ENCODE data around the gene UBAC2. TPM values are rescaled to one million over a fixed set of nuclear protein-coding genes. Genes with fewer than 3 reads are reported as not detected.
A peak's percentile ranks its signal among the peaks of the same experiment; 100 is the strongest.

The UBAC2 gene
- total and polyA plus RNA-seq, 5 donors from 2014 or later = 62.8 to 122 (median 101) TPM

GRCh38 chr13:99415014-99415650, 214.5 kb downstream of the UBAC2 start:
- no peak for DNase-seq
- no peaks in the 10 kb centered on the region for H3K27me3 Mint-ChIP-seq
- peaks cover 0 to 3% (median 0%) of the 10 kb centered on the region in 7 donors for H3K9me3 Mint-ChIP-seq
- no peak for ATAC-seq (ENCODE audit: low read depth in 2 of 2)
- Histone ChIP-seq H3K27ac (ENCODE audit: insufficient read depth, low read length, poor library complexity, severe bottlenecking) (no peak overlapping the region), H3K4me3 (ENCODE audit: low read depth, low read length) (no peak overlapping the region), H3K36me3 (ENCODE audit: control insufficient read depth, insufficient read depth, low read length) (no peaks in the 10 kb centered on the region), H3K9me3 (ENCODE audit: control insufficient read depth in 2 of 2, low read length in 2 of 2) (no peaks in the 10 kb centered on the region), H3K4me1 (ENCODE audit: control insufficient read depth, insufficient read depth, low read length, poor library complexity, severe bottlenecking) (peaks cover 16% of the 10 kb centered on the region), H3K27me3 (ENCODE audit: control insufficient read depth, insufficient read depth, low read length) (no peaks in the 10 kb centered on the region)
- H3K27ac Mint-ChIP-seq = peak overlapping the region in 1 of 3 donors; percentile 54
- no peaks in the 10 kb centered on the region for H3K36me3 Mint-ChIP-seq
- no peak overlapping the region for H3K4me3 Mint-ChIP-seq
- H3K4me1 Mint-ChIP-seq = peaks cover 0 to 48% (median 9%) of the 10 kb centered on the region in 4 donors

- Histone ChIP-seq H3K27me3 (ENCODE audit: control insufficient read depth, insufficient read depth, low read length) (no peaks in the 10 kb centered on the region), H3K36me3 (ENCODE audit: control insufficient read depth, insufficient read depth, low read length) (no peaks in the 10 kb centered on the region), H3K27ac (ENCODE audit: insufficient read depth, low read length, poor library complexity, severe bottlenecking) (peak overlapping the region; percentile 27), H3K4me1 (ENCODE audit: control insufficient read depth, insufficient read depth, low read length, poor library complexity, severe bottlenecking) (peaks cover 23% of the 10 kb centered on the region), H3K4me3 (ENCODE audit: low read depth, low read length) (no peak overlapping the region), H3K9me3 (ENCODE audit: control insufficient read depth in 2 of 2, low read length in 2 of 2) (no peaks in the 10 kb centered on the region)
- Mint-ChIP-seq H3K27ac (peak overlapping the region; percentile 67 to 89 (median 87)), H3K9me3 (peaks cover 0 to 3% (median 0%) of the 10 kb centered on the region in 7 donors), H3K36me3 (no peaks in the 10 kb centered on the region), H3K27me3 (no peaks in the 10 kb centered on the region), H3K4me3 (peak overlapping the region in 1 of 4 donors; percentile 11), H3K4me1 (peaks cover 0 to 52% (median 14%) of the 10 kb centered on the region in 4 donors)
- DNase-seq (peak in 1 of 3 donors; percentile 39), ATAC-seq (ENCODE audit: low read depth in 2 of 2) (no peak)
These were observed 215.2 kb downstream of the UBAC2 start for GRCh38 chr13:99415851-99416331.

GRCh38 chr13:99416411-99417121, 215.9 kb downstream of the UBAC2 start:
- Histone ChIP-seq H3K4me1 (ENCODE audit: control insufficient read depth, insufficient read depth, low read length, poor library complexity, severe bottlenecking) (peaks cover 24% of the 10 kb centered on the region), H3K36me3 (ENCODE audit: control insufficient read depth, insufficient read depth, low read length) (no peaks in the 10 kb centered on the region), H3K9me3 (ENCODE audit: control insufficient read depth in 2 of 2, low read length in 2 of 2) (no peaks in the 10 kb centered on the region), H3K4me3 (ENCODE audit: low read depth, low read length) (no peak overlapping the region), H3K27ac (ENCODE audit: insufficient read depth, low read length, poor library complexity, severe bottlenecking) (peak overlapping the region; percentile 27), H3K27me3 (ENCODE audit: control insufficient read depth, insufficient read depth, low read length) (no peaks in the 10 kb centered on the region)
- Mint-ChIP-seq H3K27ac (peak overlapping the region; percentile 67 to 89 (median 87)), H3K36me3 (no peaks in the 10 kb centered on the region), H3K4me1 (peaks cover 0 to 56% (median 19%) of the 10 kb centered on the region in 4 donors), H3K4me3 (peak overlapping the region in 1 of 4 donors; percentile 11), H3K9me3 (peaks cover 0 to 3% (median 0%) of the 10 kb centered on the region in 7 donors), H3K27me3 (no peaks in the 10 kb centered on the region)
- no peak for DNase-seq
- no peak for ATAC-seq (ENCODE audit: low read depth in 2 of 2)

- H3K9me3 ChIP-seq (ENCODE audit: control insufficient read depth in 2 of 2, low read length in 2 of 2) = no peaks in the 10 kb centered on the region
- peak overlapping the region; percentile 38 for H3K27ac ChIP-seq (ENCODE audit: insufficient read depth, low read length, poor library complexity, severe bottlenecking)
- no peak for DNase-seq
- Mint-ChIP-seq H3K9me3 (no peaks in the 10 kb centered on the region), H3K27me3 (peaks cover 2% of the 10 kb centered on the region), H3K4me1 (peaks cover 0 to 61% (median 24%) of the 10 kb centered on the region in 4 donors), H3K36me3 (no peaks in the 10 kb centered on the region), H3K27ac (peak overlapping the region; percentile 76 to 89 (median 87)), H3K4me3 (peak overlapping the region in 2 of 4 donors; percentile 27 to 29)
- ATAC-seq (ENCODE audit: low read depth in 2 of 2) = no peak
- H3K27me3 ChIP-seq (ENCODE audit: control insufficient read depth, insufficient read depth, low read length) = no peaks in the 10 kb centered on the region
- H3K36me3 ChIP-seq (ENCODE audit: control insufficient read depth, insufficient read depth, low read length) = no peaks in the 10 kb centered on the region
- no peak overlapping the region for H3K4me3 ChIP-seq (ENCODE audit: low read depth, low read length)
- H3K4me1 ChIP-seq (ENCODE audit: control insufficient read depth, insufficient read depth, low read length, poor library complexity, severe bottlenecking) = peaks cover 29% of the 10 kb centered on the region
These were observed 216.8 kb downstream of the UBAC2 start for GRCh38 chr13:99417201-99418102.

GRCh38 chr13:99418103-99418842, 217.6 kb downstream of the UBAC2 start:
- H3K4me1 ChIP-seq (ENCODE audit: control insufficient read depth, insufficient read depth, low read length, poor library complexity, severe bottlenecking) = peaks cover 29% of the 10 kb centered on the region
- Mint-ChIP-seq H3K4me3 (peak overlapping the region in 2 of 4 donors; percentile 27 to 29), H3K4me1 (peaks cover 0 to 67% (median 25%) of the 10 kb centered on the region in 4 donors), H3K27me3 (peaks cover 4% of the 10 kb centered on the region), H3K27ac (peak overlapping the region; percentile 76 to 87 (median 78)), H3K36me3 (no peaks in the 10 kb centered on the region), H3K9me3 (no peaks in the 10 kb centered on the region)
- H3K36me3 ChIP-seq (ENCODE audit: control insufficient read depth, insufficient read depth, low read length) = no peaks in the 10 kb centered on the region
- no peak overlapping the region for H3K4me3 ChIP-seq (ENCODE audit: low read depth, low read length)
- no peaks in the 10 kb centered on the region for H3K9me3 ChIP-seq (ENCODE audit: control insufficient read depth in 2 of 2, low read length in 2 of 2)
- DNase-seq = no peak
- ATAC-seq (ENCODE audit: low read depth in 2 of 2) = no peak
- no peaks in the 10 kb centered on the region for H3K27me3 ChIP-seq (ENCODE audit: control insufficient read depth, insufficient read depth, low read length)
- H3K27ac ChIP-seq (ENCODE audit: insufficient read depth, low read length, poor library complexity, severe bottlenecking) = peak overlapping the region; percentile 38

GRCh38 chr13:99418843-99419140, 218.1 kb downstream of the UBAC2 start:
- H3K9me3 ChIP-seq (ENCODE audit: control insufficient read depth in 2 of 2, low read length in 2 of 2) = no peaks in the 10 kb centered on the region
- Mint-ChIP-seq H3K4me3 (peak overlapping the region in 1 of 4 donors; percentile 43), H3K36me3 (no peaks in the 10 kb centered on the region), H3K27me3 (peaks cover 4% of the 10 kb centered on the region), H3K4me1 (peaks cover 0 to 73% (median 27%) of the 10 kb centered on the region in 4 donors), H3K27ac (peak overlapping the region in 2 of 3 donors; percentile 20 to 78), H3K9me3 (no peaks in the 10 kb centered on the region)
- DNase-seq (no peak), ATAC-seq (ENCODE audit: low read depth in 2 of 2) (no peak)
- H3K4me3 ChIP-seq (ENCODE audit: low read depth, low read length) = no peak overlapping the region
- H3K36me3 ChIP-seq (ENCODE audit: control insufficient read depth, insufficient read depth, low read length) = no peaks in the 10 kb centered on the region
- no peaks in the 10 kb centered on the region for H3K27me3 ChIP-seq (ENCODE audit: control insufficient read depth, insufficient read depth, low read length)
- H3K27ac ChIP-seq (ENCODE audit: insufficient read depth, low read length, poor library complexity, severe bottlenecking) = no peak overlapping the region
- peaks cover 29% of the 10 kb centered on the region for H3K4me1 ChIP-seq (ENCODE audit: control insufficient read depth, insufficient read depth, low read length, poor library complexity, severe bottlenecking)
